Stimulated activated CD4-positive, alpha-beta T cell treated with anti-CD3 and anti-CD28 coated beads, Interleukin-1b, Interleukin-23, amount 100 ng/mL, for 4 hours (primary cell): ENCODE measurements around the gene KPNB1.
A peak's percentile ranks its signal among the peaks of the same experiment; 100 is the strongest.

ENCODE experiments used
- DNase-seq, 2 donors: peaks; one replicate each; pipeline ENCODE4 v3.0.0-alpha.2; 2020; ENCODE audit warnings: low read depth in 2 of 2

Gene KPNB1

GRCh38 chr17:47636273-47637030 is 13.3 kb upstream of the KPNB1 start:
- no peak for DNase-seq

DNA sequence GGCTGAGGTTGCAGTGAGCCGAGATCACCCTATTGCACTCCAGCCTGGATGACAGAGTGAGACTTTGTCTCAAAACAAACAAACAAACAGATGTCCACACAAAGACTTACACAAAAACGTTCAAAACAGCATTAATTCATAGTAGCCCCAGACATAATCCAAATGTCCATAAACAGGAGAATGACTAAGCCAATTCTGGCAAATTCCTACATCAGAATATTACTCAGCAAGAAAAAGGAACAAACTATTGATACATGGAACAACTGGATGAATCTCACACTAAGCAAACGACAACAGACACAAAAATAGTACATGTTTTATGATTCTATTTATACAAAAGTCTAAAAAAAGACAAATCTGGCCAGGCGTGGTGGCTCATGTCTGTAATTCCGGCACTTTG is 10.8 kb upstream of the KPNB1 start:
- no peak for DNase-seq

DNA sequence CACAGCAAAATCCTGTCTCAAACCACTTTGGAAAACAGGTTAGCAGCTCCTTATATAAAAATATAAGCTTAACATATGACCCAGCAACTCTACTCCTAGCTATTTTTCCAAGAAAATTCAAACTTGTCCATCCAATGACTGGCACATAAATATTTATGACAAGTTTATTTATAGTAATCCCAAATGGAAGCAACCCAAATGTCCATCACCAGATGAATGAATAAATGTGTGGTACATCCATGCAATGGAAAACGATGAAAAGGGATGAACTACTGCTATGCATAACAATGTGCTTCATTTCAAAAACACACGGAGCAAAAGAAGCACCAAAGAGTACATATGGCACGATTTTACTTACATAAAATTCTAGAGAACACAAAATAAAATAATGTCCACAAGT is 9.6 kb upstream of the KPNB1 start:
- no peak for DNase-seq

GRCh38 chr17:47641202-47641601 is 8.5 kb upstream of the KPNB1 start:
- no peak for DNase-seq

DNA sequence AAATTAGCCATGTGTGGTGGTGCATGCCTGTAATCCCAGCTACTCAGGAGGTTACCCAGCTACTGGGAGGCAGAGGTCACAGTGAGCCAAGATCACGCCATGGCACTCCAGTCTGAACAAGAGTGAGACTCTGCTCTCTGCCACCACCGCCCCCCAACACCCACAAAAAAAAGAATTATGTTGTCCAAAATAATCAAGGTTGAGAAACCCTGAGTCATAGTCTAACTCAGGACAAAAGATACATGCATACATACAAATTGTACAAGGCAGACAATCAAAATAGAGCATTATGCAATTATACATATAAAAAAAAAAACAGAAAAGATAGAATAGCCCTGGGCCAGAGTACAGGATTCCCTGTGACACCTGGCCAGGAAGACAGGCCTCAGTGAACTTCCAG is 6.6 kb upstream of the KPNB1 start:
- DNase-seq, result no peak

DNA sequence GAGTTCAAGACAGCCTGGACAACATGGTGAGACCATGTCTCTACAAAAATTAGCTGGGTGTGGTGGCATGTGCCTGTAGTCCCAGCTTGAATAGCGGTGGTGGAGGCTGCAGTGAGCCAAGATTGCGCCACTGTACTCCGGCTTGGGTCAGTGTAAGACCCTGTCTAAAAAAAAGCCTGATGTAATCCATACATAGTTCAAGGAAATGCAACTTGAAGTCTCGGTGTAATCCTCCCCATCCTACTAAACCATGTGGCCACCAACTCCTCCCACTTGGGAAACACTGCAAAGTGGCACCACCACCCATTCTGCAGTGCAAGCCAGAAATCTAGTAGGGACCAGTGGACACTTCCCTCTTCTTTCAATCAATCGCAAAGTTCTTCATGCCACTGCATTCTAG is 5.4 kb upstream of the KPNB1 start:
- DNase-seq, result no peak

DNA sequence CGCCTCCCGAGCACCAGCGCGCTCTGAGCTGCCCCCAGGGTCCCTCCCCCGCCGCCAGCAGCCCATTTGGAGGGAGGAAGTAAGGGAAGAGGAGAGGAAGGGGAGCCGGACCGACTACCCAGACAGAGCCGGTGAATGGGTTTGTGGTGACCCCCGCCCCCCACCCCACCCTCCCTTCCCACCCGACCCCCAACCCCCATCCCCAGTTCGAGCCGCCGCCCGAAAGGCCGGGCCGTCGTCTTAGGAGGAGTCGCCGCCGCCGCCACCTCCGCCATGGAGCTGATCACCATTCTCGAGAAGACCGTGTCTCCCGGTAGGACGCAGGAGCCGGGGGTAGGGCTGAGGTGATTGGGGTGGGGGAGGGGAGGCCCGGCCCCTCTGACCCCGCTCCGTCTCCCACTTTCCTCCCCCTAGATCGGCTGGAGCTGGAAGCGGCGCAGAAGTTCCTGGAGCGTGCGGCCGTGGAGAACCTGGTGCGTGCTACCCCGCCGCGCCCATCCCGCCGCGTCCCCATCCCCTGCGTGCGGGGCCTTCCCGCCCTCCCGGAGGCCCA is 329 bp downstream of the KPNB1 start:
- DNase-seq, result peak in 1 of 2 donors; percentile 34

GRCh38 chr17:47650525-47651522 is 1.1 kb downstream of the KPNB1 start:
- peak; percentile 90 to 91 for DNase-seq

DNA sequence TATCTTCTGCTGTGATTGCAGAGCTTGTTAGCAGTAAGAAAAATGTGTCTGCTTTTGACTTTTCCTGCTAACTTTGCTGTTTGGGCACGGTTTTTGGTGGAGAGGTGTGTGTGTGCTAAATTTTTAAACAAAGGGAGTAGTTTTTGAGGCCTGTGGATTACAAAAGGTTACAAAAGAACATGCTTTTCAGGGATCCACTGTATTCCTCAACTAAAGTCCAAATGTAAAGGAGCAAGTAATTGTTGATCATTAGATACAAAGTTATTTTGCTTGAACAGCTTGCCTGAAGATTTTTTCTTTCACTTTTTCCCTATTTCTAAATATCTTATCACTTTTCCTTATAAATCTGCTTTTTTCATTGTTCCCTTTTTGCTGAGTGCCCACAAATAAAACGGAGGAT is 2.0 kb downstream of the KPNB1 start:
- DNase-seq, result no peak

- DNase-seq, result no peak
Observed at GRCh38 chr17:47652570-47652969, 2.9 kb downstream of the KPNB1 start.

GRCh38 chr17:47653442-47653841 is 3.7 kb downstream of the KPNB1 start:
- DNase-seq, result no peak

DNA sequence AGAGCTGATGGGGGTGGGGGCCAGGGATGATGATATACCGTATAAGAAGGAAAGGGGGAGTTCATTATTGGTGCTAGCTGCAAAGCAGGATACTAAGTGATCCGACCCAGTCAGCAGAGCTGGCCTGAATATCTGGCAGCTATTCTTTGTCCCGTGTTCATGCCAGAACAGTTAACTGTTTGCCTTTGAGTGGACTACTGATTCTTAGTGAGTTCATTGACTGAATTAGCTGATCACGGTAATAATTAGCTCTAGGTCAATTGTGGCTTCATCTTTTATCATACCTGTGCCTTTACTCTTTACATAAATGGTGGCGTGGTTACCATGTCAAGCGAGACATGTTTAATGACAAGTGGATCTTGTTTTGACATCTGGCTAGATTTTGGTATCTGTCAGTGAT is 5.3 kb downstream of the KPNB1 start:
- no peak for DNase-seq

DNA sequence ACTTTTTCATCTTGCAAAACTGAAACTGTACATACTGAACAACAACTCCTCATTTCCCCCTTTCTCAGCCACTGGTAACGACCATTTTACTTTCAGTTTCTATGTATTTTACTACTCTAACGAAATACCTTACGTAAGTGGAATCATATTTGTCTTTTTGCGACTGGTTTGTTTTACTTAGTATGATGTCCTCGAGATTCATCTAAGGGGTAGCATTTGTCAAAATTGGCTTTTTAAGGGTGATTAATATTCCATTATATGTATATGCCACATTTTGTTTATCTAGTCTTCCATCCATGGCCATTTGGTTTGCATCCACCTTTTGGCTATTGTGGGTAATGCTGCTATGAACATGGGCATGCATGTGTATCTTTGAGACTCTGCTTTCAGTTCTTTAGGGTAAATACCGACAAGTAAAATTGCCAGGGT is 10.4 kb downstream of the KPNB1 start:
- no peak for DNase-seq

GRCh38 chr17:47663912-47664623 is 14.3 kb downstream of the KPNB1 start:
- DNase-seq, result peak; percentile 23 to 59

- no peak for DNase-seq
Observed at GRCh38 chr17:47664624-47664941, 14.9 kb downstream of the KPNB1 start.

DNA sequence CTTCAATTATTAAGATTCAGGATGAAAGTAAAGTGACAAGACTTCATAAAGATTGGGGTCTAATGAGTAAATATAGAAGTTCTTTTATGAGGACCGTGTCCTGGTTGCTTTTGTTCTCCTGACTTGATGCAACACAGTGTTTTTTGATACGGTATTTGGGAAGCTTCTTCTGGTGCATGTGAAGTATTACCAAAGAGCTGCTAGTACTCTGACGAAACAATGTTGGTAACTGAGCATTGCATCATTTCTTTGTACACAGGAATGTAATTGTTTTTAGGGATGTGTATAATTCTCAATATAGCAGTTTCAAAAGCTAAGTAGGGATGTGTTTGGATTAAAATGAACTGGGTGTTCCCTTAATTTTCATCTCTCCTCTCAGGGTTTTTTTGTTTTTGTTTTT is 15.9 kb downstream of the KPNB1 start:
- no peak for DNase-seq

DNA sequence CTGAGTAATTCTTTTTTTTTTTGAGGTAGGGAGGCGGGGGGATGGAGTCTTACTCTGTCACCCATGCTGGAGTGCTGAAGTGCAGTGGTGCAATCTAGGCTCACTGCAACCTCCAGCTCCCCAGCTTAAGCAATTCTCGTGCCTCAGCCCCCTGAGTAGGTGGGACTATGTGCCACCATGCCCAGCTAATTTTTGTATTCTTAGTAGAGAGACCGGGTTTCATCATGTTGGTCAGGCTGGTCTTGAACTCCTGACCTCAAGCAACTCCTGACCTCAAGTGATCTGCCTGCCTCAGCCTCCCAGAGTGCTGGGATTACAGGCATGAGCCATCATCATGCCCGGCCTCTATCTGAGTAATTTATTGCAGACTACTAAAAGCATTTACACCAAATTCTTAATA is 19.4 kb downstream of the KPNB1 start:
- DNase-seq, result no peak

DNA sequence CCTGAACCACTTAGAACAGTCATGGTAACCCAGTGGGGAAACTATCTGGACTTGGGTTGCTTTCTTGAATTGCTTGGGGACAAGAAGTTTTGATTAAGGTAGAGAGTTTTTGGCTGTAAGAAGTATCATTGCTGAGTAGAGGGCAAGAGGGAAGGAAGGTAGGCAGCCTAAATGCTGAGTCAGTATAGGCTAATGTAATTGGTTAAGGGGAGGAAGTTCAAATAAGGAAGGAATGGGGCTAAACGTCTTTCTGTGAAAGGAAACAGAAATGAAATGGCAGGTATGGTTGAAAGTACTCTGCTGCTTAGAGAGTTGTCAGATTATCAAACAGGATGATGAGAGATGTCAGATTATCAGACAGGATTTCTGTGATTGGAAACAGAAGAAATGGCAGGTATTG is 20.3 kb downstream of the KPNB1 start:
- no peak for DNase-seq

DNA sequence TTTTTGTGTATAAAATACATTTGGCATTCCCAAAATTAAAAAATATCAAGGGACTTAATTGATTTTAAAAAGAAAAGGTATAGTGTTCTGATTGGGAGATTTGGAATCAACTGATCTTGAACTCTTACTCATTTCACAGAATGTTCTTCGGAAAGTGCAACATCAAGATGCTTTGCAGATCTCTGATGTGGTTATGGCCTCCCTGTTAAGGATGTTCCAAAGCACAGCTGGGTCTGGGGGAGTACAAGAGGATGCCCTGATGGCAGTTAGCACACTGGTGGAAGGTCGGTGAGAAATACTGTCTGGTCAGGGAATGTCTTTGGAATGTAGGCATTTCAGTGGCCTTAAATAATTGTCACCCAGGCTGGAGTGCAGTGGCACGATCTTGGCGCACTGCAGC is 24.8 kb downstream of the KPNB1 start:
- DNase-seq, result no peak

DNA sequence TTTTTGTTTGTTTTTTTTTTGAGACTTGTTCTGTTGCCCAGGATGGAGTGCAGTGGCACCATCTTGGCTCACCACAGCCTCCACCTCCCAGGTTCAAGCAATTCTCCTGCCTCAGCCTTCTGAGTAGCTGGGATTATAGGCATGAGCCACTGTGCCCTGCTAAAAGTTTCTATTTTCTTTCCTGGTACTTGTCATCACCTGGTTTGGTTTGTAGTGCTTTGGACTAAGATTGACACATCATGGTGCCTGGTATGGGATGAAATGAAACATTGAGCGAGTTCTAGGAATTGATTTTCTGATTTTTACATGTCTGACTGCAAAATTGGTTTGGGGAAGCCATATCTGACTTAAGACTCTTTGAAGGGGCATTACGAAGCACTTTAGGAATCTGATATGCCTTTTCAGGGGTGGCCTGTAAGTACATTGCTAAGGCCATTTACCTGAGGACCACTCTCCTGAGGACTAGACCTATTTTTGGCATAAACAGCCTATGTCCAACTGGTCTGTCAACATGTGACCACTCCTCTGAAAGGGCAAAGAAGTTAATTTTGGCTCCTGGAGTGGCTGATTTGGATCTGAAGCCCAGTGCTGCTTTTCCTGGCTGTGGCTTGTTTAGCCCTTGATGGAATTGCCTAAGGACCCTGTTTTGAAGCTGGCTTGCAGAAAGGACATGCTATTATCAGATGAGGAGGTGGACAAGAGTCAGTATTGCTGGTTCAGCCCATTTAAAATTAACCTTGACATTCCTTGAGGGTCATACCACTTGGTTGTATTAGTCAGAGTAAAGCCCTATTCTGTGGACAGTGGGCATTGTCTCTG is 25.9 kb downstream of the KPNB1 start:
- no peak for DNase-seq

- DNase-seq, result no peak
Observed at GRCh38 chr17:47676199-47676472, 26.4 kb downstream of the KPNB1 start.
